HFFc6 (cell line): ENCODE results near the gene GZMB. TPM values are rescaled to one million over a fixed set of nuclear protein-coding genes. Genes with fewer than 3 reads are reported as not detected.
A peak's percentile ranks its signal among the peaks of the same experiment; 100 is the strongest.

Experiments
- DNase-seq: peaks from one replicate; pipeline ENCODE4 v3.0.0-alpha.2; 2018
- H3K27ac Mint-ChIP-seq: 2 replicates; pipeline ENCODE4 v1.8.0; 2020; ENCODE audit warnings: mild to moderate bottlenecking, mixed read lengths
- H3K27me3 Mint-ChIP-seq: 2 replicates; pipeline ENCODE4 v1.8.0; 2021; ENCODE audit warnings: mild to moderate bottlenecking, moderate library complexity, mixed read lengths; ENCODE audit not compliant: insufficient read depth
- H3K36me3 Mint-ChIP-seq: 2 replicates; pipeline ENCODE4 v1.8.0; 2021; ENCODE audit warnings: low read depth, mixed read lengths
- H3K4me1 Mint-ChIP-seq: 2 replicates; pipeline ENCODE4 v1.8.0; 2020; ENCODE audit warnings: low read depth, mixed read lengths
- H3K4me3 Mint-ChIP-seq: 2 replicates; pipeline ENCODE4 v1.8.0; 2020; ENCODE audit warnings: mild to moderate bottlenecking, moderate library complexity, mixed read lengths
- H3K9me3 Mint-ChIP-seq: 2 replicates; pipeline ENCODE4 v1.8.0; 2020; ENCODE audit warnings: mild to moderate bottlenecking, mixed read lengths
- CTCF ChIP-seq: fragments of 200-600 bp; sonication (generic); IDR thresholded peaks from 2 replicates; pipeline ENCODE4 v1.5.0; 2021; ENCODE audit warnings: antibody characterized with exemption, mild to moderate bottlenecking
- long read RNA-seq: library from polyadenylated mRNA; unstranded; transcript quantifications from one replicate; pipeline ENCODE4 v2.0.0, GENCODE V29; 2019
- total RNA-seq, 6 experiments: library from RNA; stranded (reverse); fragmentation: NEBNext Ultra II Directional; extraction: Animal tissue kit (Norgen Biotek cat#: 25700); gene quantifications; 2 replicates in 1 of 6; 3 replicates in 5 of 6; pipeline ENCODE4 v1.2.3, GENCODE V29; 2021

Gene GZMB
- not detected for total RNA-seq
- long read RNA-seq: 0 reads

- H3K36me3 Mint-ChIP-seq: peaks cover 6% of the 10 kb centered on the region; the same call in 1 of the 2 replicates
- TF ChIP-seq CTCF: no peak
- no peaks in the 10 kb centered on the region for H3K4me1 Mint-ChIP-seq
- H3K27ac Mint-ChIP-seq: no peak within 1 kb of the TSS
- DNase-seq: no peak
- H3K9me3 Mint-ChIP-seq: peaks cover 37% of the 10 kb centered on the region
- no peaks in the 10 kb centered on the region for H3K27me3 Mint-ChIP-seq
- H3K4me3 Mint-ChIP-seq: no peak within 1 kb of the TSS
Measured at GRCh38 chr14:24634158-24634557, at the start of gene GZMB. Gene GZMB, minus strand, starts transcription at chr14:24634190. Its CDS starts 30 bp downstream, at chr14:24634160.

GRCh38 chr14:24681056-24681455, 47.1 kb upstream of the GZMB start:
- Mint-ChIP-seq H3K4me1 (peaks cover 5% of the 10 kb centered on the region), H3K27me3 (peaks cover 6% of the 10 kb centered on the region), H3K9me3 (no peaks in the 10 kb centered on the region), H3K4me3 (no peak overlapping the region), H3K27ac (no peak overlapping the region), H3K36me3 (no peaks in the 10 kb centered on the region)
- DNase-seq: no peak
- no peak for TF ChIP-seq CTCF

- Mint-ChIP-seq H3K27me3 (peaks cover 6% of the 10 kb centered on the region), H3K4me1 (peaks cover 5% of the 10 kb centered on the region), H3K36me3 (no peaks in the 10 kb centered on the region), H3K4me3 (no peak overlapping the region), H3K9me3 (no peaks in the 10 kb centered on the region), H3K27ac (no peak overlapping the region)
- no peak for TF ChIP-seq CTCF
- DNase-seq: no peak
Measured at GRCh38 chr14:24680516-24680915, 46.5 kb upstream of the GZMB start.

GRCh38 chr14:24679248-24679961, 45.4 kb upstream of the GZMB start:
- Mint-ChIP-seq H3K9me3 (no peaks in the 10 kb centered on the region), H3K36me3 (no peaks in the 10 kb centered on the region), H3K27ac (no peak overlapping the region), H3K4me1 (peaks cover 5% of the 10 kb centered on the region), H3K27me3 (peaks cover 6% of the 10 kb centered on the region), H3K4me3 (no peak overlapping the region)
- TF ChIP-seq CTCF: peak; percentile 6
- no peak for DNase-seq

- Mint-ChIP-seq H3K4me3 (peak overlapping the region; percentile 86), H3K27ac (no peak overlapping the region), H3K27me3 (peaks cover 6% of the 10 kb centered on the region), H3K36me3 (no peaks in the 10 kb centered on the region), H3K9me3 (no peaks in the 10 kb centered on the region), H3K4me1 (peaks cover 5% of the 10 kb centered on the region)
- peak; percentile 85 for DNase-seq
- peak; percentile 98 for TF ChIP-seq CTCF
Measured at GRCh38 chr14:24678801-24679247, 44.8 kb upstream of the GZMB start.
